ENCODE data around the gene CAPN15. TPM values are rescaled to one million over a fixed set of nuclear protein-coding genes. Genes with fewer than 3 reads are reported as not detected.
"Not testable (repeated sequence)": the region's sequence is repeated elsewhere in the genome, so short reads cannot be mapped to it uniquely, and the experiment has no call there.

CAPN15 gene
- total and polyA plus RNA-seq, 5 experiments from 2014 or later, result 5.5 to 63.2 (median 7.9) TPM

GRCh38 chr16:496097-496886 lies 31.2 kb upstream of the CAPN15 start:
- Mint-ChIP-seq H3K4me1 (peaks cover 0 to 7% (median 5%) of the 10 kb centered on the region in 4 donors), H3K27me3 (no peaks in the 10 kb centered on the region), H3K36me3 (peaks cover 0 to 24% (median 2%) of the 10 kb centered on the region in 3 donors), H3K9me3 (peaks cover 0 to 1% (median 0%) of the 10 kb centered on the region in 9 donors), H3K27ac (peak overlapping the region in 1 of 10 donors; percentile 48), H3K4me3 (no peak overlapping the region)
- no peak for DNase-seq
- ATAC-seq, result no peak
- POLR2A ChIA-PET, result no interaction called here

GRCh38 chr16:497258-497657 lies 30.3 kb upstream of the CAPN15 start:
- peaks cover 0 to 1% (median 0%) of the 10 kb centered on the region in 9 donors for H3K9me3 Mint-ChIP-seq
- no peak for DNase-seq
- POLR2A ChIA-PET, result no interaction called here
- peaks cover 0 to 7% (median 5%) of the 10 kb centered on the region in 4 donors for H3K4me1 Mint-ChIP-seq
- no peaks in the 10 kb centered on the region for H3K27me3 Mint-ChIP-seq
- H3K4me3 Mint-ChIP-seq, result no peak overlapping the region
- ATAC-seq, result no peak
- peak overlapping the region in 2 of 10 donors; percentile 32 to 66 for H3K27ac Mint-ChIP-seq
- peaks cover 0 to 20% (median 0%) of the 10 kb centered on the region in 3 donors for H3K36me3 Mint-ChIP-seq

GRCh38 chr16:499924-500323 lies 27.6 kb upstream of the CAPN15 start:
- no peak overlapping the region for H3K27ac Mint-ChIP-seq
- DNase-seq, result no peak
- POLR2A ChIA-PET, result no interaction called here

GRCh38 chr16:500709-501108 lies 26.8 kb upstream of the CAPN15 start:
- ATAC-seq, result no peak
- DNase-seq, result no peak
- Mint-ChIP-seq H3K27ac (no peak overlapping the region), H3K27me3 (no peaks in the 10 kb centered on the region), H3K36me3 (peaks cover 0 to 21% (median 0%) of the 10 kb centered on the region in 3 donors), H3K4me3 (no peak overlapping the region), H3K4me1 (peaks cover 0 to 5% (median 0%) of the 10 kb centered on the region in 4 donors), H3K9me3 (peaks cover 0 to 1% (median 0%) of the 10 kb centered on the region in 9 donors)
- POLR2A ChIA-PET, result no interaction called here

More at GRCh38 chr16:499924-500323, 27.6 kb upstream of the CAPN15 start:
- Mint-ChIP-seq H3K9me3 (peaks cover 0 to 1% (median 0%) of the 10 kb centered on the region in 9 donors), H3K4me3 (no peak overlapping the region), H3K4me1 (peaks cover 0 to 5% (median 4%) of the 10 kb centered on the region in 4 donors), H3K27me3 (no peaks in the 10 kb centered on the region), H3K36me3 (peaks cover 0 to 20% (median 0%) of the 10 kb centered on the region in 3 donors)
- no peak for ATAC-seq

GRCh38 chr16:502179-502943 lies 25.2 kb upstream of the CAPN15 start:
- DNase-seq (no peak), ATAC-seq (no peak)
- H3K27me3 Mint-ChIP-seq, result no peaks in the 10 kb centered on the region
- POLR2A ChIA-PET, result no interaction called here
- H3K27ac Mint-ChIP-seq, result peak overlapping the region in 1 of 10 donors; percentile 51
- H3K4me1 Mint-ChIP-seq, result peaks cover 0 to 5% (median 0%) of the 10 kb centered on the region in 4 donors
- H3K9me3 Mint-ChIP-seq, result peaks cover 0 to under 1% (median 0%) of the 10 kb centered on the region in 9 donors
- H3K36me3 Mint-ChIP-seq, result peaks cover 0 to 21% (median 0%) of the 10 kb centered on the region in 3 donors
- H3K4me3 Mint-ChIP-seq, result no peak overlapping the region

GRCh38 chr16:503150-504071 lies 24.1 kb upstream of the CAPN15 start:
- Mint-ChIP-seq H3K27ac (peak overlapping the region in 1 of 10 donors; percentile 51), H3K4me3 (no peak overlapping the region), H3K9me3 (no peaks in the 10 kb centered on the region), H3K36me3 (peaks cover 0 to 17% (median 0%) of the 10 kb centered on the region in 3 donors), H3K27me3 (no peaks in the 10 kb centered on the region), H3K4me1 (peaks cover 0 to 5% (median 0%) of the 10 kb centered on the region in 4 donors)
- ATAC-seq (no peak), DNase-seq (no peak)
- POLR2A ChIA-PET, result no interaction called here

- Mint-ChIP-seq H3K9me3 (no peaks in the 10 kb centered on the region), H3K4me3 (no peak overlapping the region), H3K27ac (no peak overlapping the region), H3K36me3 (peaks cover 0 to 2% (median 0%) of the 10 kb centered on the region in 3 donors), H3K27me3 (no peaks in the 10 kb centered on the region), H3K4me1 (peaks cover 0 to 5% (median 0%) of the 10 kb centered on the region in 4 donors)
- DNase-seq, result no peak
- ATAC-seq, result no peak
- POLR2A ChIA-PET, result no interaction called here
Measured at GRCh38 chr16:505479-506245, 21.9 kb upstream of the CAPN15 start.

- Mint-ChIP-seq H3K36me3 (peaks cover 0 to 2% (median 0%) of the 10 kb centered on the region in 3 donors), H3K4me1 (peaks cover 0 to 5% (median 0%) of the 10 kb centered on the region in 4 donors), H3K27me3 (no peaks in the 10 kb centered on the region), H3K27ac (no peak overlapping the region), H3K9me3 (no peaks in the 10 kb centered on the region), H3K4me3 (no peak overlapping the region)
- DNase-seq (no peak), ATAC-seq (no peak)
- POLR2A ChIA-PET, result no interaction called here
Measured at GRCh38 chr16:506246-506546, 21.3 kb upstream of the CAPN15 start.

- H3K4me3 Mint-ChIP-seq, H3K9me3 Mint-ChIP-seq, POLR2A ChIA-PET, DNase-seq, H3K27ac Mint-ChIP-seq, H3K27me3 Mint-ChIP-seq, H3K36me3 Mint-ChIP-seq, H3K4me1 Mint-ChIP-seq, ATAC-seq: not testable (repeated sequence)
Measured at GRCh38 chr16:507527-507926, 20.0 kb upstream of the CAPN15 start.

GRCh38 chr16:507996-508395 lies 19.5 kb upstream of the CAPN15 start:
- POLR2A ChIA-PET, result no interaction called here
- peaks cover 0 to 4% (median 0%) of the 10 kb centered on the region in 3 donors for H3K36me3 Mint-ChIP-seq
- peaks cover 0 to 5% (median 0%) of the 10 kb centered on the region in 4 donors for H3K4me1 Mint-ChIP-seq
- no peaks in the 10 kb centered on the region for H3K9me3 Mint-ChIP-seq
- no peak overlapping the region for H3K4me3 Mint-ChIP-seq
- no peak for DNase-seq
- ATAC-seq, result no peak
- no peak overlapping the region for H3K27ac Mint-ChIP-seq
- no peaks in the 10 kb centered on the region for H3K27me3 Mint-ChIP-seq

GRCh38 chr16:508884-509736 lies 18.4 kb upstream of the CAPN15 start:
- POLR2A ChIA-PET, result no interaction called here
- Mint-ChIP-seq H3K4me3 (no peak overlapping the region), H3K27ac (peak overlapping the region in 2 of 10 donors; percentile 55 to 80)

More at GRCh38 chr16:508884-509736, 18.4 kb upstream of the CAPN15 start:
- DNase-seq, result no peak
- peaks cover 0 to 4% (median 0%) of the 10 kb centered on the region in 3 donors for H3K36me3 Mint-ChIP-seq
- H3K9me3 Mint-ChIP-seq, result no peaks in the 10 kb centered on the region
- peaks cover 0 to 5% (median 0%) of the 10 kb centered on the region in 4 donors for H3K4me1 Mint-ChIP-seq
- no peaks in the 10 kb centered on the region for H3K27me3 Mint-ChIP-seq
- no peak for ATAC-seq
